HG03558 (cell line): ENCODE measurements around the gene MYLIP.

Experiments used
- ATAC-seq: cut with Tn5 transposase; IDR thresholded peaks from one replicate; pipeline ENCODE4 v1.9.1; 2021; ENCODE audit warnings: moderate number of reproducible peaks; ENCODE audit not compliant: unreplicated experiment; ENCODE audit errors: extremely low read depth

Gene MYLIP

GRCh38 chr6:16136621-16137450, 8.0 kb downstream of the MYLIP start:
- no peak for ATAC-seq

DNA sequence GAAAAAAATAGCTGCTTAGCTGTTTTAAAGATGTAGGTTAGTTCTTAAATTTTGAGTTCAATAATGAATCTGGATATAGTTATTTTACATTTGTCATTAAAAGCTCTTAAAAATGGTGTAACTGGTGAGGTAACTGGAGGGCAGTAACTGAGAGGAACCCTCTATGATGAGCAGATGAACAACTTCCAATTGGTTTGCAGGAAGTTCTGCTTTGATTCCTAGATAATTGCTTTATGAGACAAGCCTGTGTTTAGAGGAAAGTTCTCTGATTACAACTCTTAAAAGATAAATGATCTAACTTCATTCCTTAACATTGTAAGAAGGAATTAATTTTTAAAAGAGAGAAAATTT, 8.5 kb downstream of the MYLIP start:
- no peak for ATAC-seq

GRCh38 chr6:16139556-16139955, 10.7 kb downstream of the MYLIP start:
- no peak for ATAC-seq

GRCh38 chr6:16140607-16141006, 11.7 kb downstream of the MYLIP start:
- ATAC-seq: no peak

DNA sequence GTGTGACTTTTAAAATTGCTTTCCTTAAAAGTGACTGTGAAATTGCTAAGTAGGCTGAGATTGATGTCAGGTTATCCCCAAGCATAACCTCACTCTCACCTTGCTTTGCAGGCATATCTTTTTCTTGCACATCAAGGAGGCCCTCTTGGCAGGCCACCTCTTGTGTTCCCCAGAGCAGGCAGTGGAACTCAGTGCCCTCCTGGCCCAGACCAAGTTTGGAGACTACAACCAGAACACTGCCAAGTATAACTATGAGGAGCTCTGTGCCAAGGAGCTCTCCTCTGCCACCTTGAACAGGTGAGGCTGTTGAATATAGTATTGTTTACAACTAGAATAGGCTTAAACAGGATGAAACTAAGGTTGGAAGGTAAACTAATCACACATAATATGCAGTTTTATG, 12.6 kb downstream of the MYLIP start:
- no peak for ATAC-seq

DNA sequence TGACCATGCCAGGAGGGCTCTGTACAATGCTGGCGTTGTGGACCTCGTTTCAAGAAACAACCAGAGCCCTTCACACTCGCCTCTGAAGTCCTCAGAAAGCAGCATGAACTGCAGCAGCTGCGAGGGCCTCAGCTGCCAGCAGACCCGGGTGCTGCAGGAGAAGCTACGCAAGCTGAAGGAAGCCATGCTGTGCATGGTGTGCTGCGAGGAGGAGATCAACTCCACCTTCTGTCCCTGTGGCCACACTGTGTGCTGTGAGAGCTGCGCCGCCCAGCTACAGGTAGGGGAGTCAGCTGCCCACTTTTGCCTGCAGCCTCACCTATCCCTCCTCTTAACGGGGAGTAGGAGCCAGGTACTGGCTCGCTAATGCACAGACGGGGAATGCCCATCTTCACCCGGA, 16.2 kb downstream of the MYLIP start:
- ATAC-seq: no peak

DNA sequence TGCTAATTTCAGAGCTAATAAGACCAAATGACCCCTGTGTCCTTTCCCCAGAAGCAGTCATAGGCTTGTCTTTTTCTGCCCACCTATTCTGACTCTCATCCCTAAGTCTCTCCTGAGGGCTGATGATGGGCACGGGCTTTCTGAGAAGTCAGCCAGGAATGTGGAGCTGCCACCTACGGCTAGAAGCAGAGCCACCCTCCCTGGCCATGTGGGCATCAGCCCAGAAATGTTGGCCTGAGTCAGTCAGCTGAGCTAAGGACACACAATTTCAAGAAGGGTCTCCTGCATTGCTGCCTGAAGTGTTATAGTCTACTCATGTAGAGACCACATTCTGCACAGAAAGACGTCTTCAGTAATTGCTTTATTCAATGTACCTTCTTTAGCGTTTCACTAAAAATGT, 17.1 kb downstream of the MYLIP start:
- ATAC-seq: no peak

DNA sequence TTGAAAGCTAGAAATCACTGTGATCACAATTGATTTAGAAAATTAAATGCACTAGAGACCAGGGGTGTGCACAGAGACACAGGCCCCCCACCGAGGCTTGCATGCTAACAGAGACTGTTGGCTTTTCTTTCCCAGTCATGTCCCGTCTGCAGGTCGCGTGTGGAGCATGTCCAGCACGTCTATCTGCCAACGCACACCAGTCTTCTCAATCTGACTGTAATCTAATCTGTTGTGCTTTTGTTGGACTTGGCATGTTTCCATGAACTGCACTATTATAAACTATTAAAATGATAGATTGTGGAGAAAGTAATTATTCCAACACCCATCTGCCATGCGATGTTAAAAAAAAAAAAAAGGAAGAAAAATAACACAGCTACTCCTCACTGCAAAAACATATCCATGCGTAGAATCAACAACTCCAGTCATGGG, 17.7 kb downstream of the MYLIP start:
- ATAC-seq: no peak

GRCh38 chr6:16148498-16148897, 19.6 kb downstream of the MYLIP start:
- ATAC-seq: no peak

GRCh38 chr6:16149305-16149704, 20.4 kb downstream of the MYLIP start:
- no peak for ATAC-seq

- no peak for ATAC-seq
Measured at GRCh38 chr6:16150098-16150497, 21.2 kb downstream of the MYLIP start.

GRCh38 chr6:16153211-16153820, 24.4 kb downstream of the MYLIP start:
- ATAC-seq: no peak

- no peak for ATAC-seq
Measured at GRCh38 chr6:16154904-16155303, 26.0 kb downstream of the MYLIP start.

- no peak for ATAC-seq
Measured at GRCh38 chr6:16157492-16157891, 28.6 kb downstream of the MYLIP start.

DNA sequence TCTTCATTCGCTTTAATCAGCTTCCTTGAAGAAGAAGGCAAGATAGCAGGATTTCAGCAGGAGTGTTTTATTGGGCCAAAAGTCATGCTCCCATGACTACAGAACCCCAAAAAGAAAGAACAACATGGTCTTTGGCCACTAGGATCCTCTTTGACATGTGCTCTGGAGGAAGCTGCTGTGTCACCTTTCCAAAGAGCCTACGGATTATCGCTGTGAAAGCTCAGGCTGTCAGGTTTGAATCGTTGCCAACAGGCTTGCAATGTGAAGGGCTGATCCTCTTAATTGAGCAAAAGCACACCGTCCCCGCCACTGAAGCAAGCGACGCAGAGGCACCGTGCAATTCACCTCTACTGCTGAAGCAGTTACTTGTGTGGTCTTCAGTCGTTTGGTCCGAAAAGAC, 29.0 kb downstream of the MYLIP start:
- ATAC-seq: no peak

- ATAC-seq: no peak
Measured at GRCh38 chr6:16158943-16159557, 30.2 kb downstream of the MYLIP start.

DNA sequence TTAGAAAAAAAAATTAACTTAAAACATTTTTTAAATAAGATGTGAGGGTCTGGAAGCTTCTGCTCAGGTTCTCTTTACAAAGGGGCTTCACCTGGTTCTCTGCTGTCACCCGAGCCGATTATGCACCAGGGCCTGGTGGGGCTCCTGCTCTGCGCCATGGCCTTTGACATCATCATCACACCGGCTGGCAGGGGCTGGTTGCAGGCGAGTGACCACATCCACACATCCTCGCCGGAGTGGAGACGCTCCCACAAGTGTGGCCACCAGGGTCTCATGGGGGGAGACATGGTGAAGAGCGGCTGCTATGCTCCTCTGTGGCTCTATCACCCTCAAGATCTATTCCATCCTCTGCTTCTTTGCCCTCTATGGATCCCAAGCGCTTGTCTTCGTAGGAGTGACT, 31.9 kb downstream of the MYLIP start:
- ATAC-seq: no peak

DNA sequence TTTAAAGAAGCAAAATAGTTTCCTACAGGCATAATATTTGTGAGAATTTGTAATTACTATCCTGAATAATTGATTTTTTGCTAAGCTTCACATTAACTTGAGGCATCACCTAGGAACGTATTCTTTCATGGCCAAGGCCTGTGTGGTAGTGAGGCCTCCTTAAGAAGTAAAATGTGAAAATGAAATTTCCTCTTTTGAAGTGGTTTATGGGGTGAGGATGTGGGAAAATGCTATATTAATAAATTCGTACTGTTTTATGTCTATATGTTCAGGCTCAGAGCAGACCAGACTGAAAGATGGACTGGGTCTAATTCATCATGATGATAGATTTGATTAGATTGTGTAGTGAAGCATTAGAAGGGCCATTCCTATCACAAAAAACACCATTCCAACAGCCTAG, 33.1 kb downstream of the MYLIP start:
- no peak for ATAC-seq

GRCh38 chr6:16163066-16163465, 34.2 kb downstream of the MYLIP start:
- no peak for ATAC-seq

DNA sequence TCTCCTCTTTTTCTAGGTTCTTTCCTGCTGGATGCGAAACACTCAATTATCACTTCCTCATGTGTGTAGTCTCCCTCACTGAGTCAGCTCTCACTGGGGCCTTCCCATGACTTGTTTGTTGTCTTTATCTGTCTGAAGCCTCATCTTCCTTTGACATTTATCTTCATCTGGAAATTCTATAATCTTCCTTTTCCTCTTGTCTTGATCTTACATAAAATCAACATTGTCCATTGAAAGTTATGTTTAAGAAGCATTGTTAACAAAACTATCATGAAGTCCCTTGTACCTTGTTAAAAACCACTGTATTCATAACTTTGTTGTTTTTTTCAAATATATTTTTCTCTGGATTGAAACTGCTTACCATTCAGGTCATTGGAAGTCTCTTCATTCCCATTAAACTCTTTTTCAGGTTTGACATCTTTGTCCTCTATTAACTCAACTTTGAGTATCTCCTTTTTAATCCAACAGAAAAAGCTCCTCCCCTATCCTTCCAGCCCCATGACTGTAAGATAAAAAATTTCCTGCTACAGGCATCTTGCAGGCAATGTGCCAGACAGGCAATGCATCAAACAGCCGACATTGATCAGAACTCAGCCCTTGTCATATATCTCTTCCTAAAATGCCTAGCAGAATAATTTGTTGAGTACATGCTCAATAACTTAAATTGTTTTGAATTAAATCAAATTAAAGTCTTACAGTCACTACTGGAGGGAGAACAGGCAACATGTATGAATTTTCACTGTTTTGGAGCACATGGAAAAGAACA, 34.8 kb downstream of the MYLIP start:
- no peak for ATAC-seq

DNA sequence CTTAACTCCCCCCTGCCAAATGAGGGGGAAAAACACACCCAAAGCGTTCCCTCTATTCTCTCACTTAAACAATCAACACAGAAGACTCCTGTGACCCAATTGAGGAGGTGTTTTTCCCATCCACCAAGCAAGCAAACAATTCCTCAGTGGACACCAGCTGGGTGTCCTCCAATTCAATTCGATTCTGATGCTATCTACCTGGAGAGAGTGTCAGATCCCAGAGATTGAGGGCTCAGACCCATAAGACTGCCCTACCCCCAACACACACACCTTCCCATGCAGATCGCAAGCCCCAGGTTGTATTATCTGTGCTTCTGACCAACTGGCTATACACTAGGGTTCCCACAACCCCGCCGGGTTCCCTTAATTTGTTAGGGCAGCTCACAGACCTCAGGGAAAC, 36.8 kb downstream of the MYLIP start:
- ATAC-seq: no peak
